Measurements from ENCODE around the gene FAM110A.
"Not testable (repeated sequence)": the region's sequence is repeated elsewhere in the genome, so short reads cannot be mapped to it uniquely, and the experiment has no call there.

FAM110A gene

GRCh38 chr20:845226-845868 is 11.8 kb downstream of the FAM110A start:
- peak; percentile 65 for DNase-seq

GRCh38 chr20:845941-846893 is 12.7 kb downstream of the FAM110A start:
- DNase-seq, result no peak

- DNase-seq, result no peak
Measured at GRCh38 chr20:846894-847278, 13.4 kb downstream of the FAM110A start.

- DNase-seq, result peak; percentile 70
Measured at GRCh38 chr20:848193-848592, 14.7 kb downstream of the FAM110A start.

- not testable (repeated sequence) for DNase-seq
Measured at GRCh38 chr20:848731-849130, 15.2 kb downstream of the FAM110A start.

GRCh38 chr20:853406-853996 is 20.0 kb downstream of the FAM110A start:
- no peak for DNase-seq

GRCh38 chr20:854601-855000 is 21.1 kb downstream of the FAM110A start:
- no peak for DNase-seq

- DNase-seq, result no peak
Measured at GRCh38 chr20:855466-856360, 22.2 kb downstream of the FAM110A start.

- DNase-seq, result no peak
Measured at GRCh38 chr20:856361-856775, 22.9 kb downstream of the FAM110A start.

- DNase-seq, result no peak
Measured at GRCh38 chr20:858011-858410, 24.5 kb downstream of the FAM110A start.

GRCh38 chr20:859751-860231 is 26.3 kb downstream of the FAM110A start:
- no peak for DNase-seq

GRCh38 chr20:860891-861290 is 27.4 kb downstream of the FAM110A start:
- DNase-seq, result no peak

- DNase-seq, result no peak
Measured at GRCh38 chr20:865440-865839, 31.9 kb downstream of the FAM110A start.

GRCh38 chr20:868279-868678 is 34.8 kb downstream of the FAM110A start:
- DNase-seq, result no peak

- no peak for DNase-seq
Measured at GRCh38 chr20:869606-870005, 36.1 kb downstream of the FAM110A start.

- DNase-seq, result no peak
Measured at GRCh38 chr20:870758-871157, 37.2 kb downstream of the FAM110A start.

- no peak for DNase-seq
Measured at GRCh38 chr20:871436-871835, 37.9 kb downstream of the FAM110A start.

- DNase-seq, result no peak
Measured at GRCh38 chr20:871948-872347, 38.4 kb downstream of the FAM110A start.

- DNase-seq, result peak; percentile 36
Measured at GRCh38 chr20:872855-873520, 39.5 kb downstream of the FAM110A start.

GRCh38 chr20:873875-874607 is 40.5 kb downstream of the FAM110A start:
- DNase-seq, result no peak

- no peak for DNase-seq
Measured at GRCh38 chr20:875115-875514, 41.6 kb downstream of the FAM110A start.
